ENCODE results near the gene G6PC3.
A peak's percentile ranks its signal among the peaks of the same experiment; 100 is the strongest.

The G6PC3 gene

DNA sequence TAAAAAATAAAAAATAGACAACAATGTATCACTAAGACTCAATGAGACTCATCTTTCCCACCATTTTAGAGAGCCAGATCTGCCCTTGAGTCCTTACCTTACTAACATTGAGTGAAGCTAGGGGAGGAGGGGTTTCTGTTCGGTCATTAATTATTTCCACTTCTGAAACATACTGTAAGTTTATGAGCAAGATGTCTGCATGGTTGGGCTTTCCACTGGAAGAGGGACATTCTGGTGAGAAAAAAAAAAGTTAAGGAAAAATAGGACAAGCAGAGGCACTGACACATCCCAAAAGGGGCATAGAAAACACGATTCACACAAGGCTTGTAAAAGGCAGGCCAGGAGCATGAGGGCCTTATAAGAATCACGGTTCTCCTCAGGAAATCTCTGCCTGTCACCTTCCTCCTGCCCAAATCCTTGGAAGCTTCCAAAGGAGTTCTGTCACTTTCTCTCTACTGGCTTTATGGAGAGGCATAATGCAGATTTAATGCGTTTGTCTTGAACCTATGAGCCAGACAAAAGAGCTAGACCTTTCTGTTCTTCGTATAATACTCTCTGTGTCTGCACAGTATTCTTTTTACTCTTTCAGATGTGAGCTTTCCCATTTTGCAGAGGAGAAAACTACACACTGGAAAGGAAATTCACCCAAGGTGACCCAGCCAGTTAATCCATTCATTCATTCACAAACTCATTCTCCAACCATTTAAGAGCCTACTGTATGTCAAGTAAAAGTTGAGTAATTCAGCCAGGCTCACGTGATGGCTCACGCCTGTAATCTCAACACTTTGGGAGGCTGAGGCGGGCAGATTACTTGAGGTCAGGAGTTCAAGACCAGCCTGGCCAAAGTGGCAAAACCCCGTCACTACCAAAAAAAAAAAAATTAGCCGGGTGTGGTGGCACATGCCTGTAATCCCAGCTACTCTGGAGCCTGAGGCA, 6.6 kb upstream of the G6PC3 start (continued):
- no peak for TF ChIP-seq ZNF776 (tag by site-specific recombination; IDR thresholded peaks at IDR 0.05; ENCODE audit: borderline replicate concordance)
- TF ChIP-seq ZNF19 (tag by site-specific recombination; IDR thresholded peaks at IDR 0.05; ENCODE audit: low read depth), result no peak
- TF ChIP-seq ZNF16 (tag by site-specific recombination; IDR thresholded peaks at IDR 0.05; ENCODE audit: low read depth), result no peak
- TF ChIP-seq, protein P1, sequence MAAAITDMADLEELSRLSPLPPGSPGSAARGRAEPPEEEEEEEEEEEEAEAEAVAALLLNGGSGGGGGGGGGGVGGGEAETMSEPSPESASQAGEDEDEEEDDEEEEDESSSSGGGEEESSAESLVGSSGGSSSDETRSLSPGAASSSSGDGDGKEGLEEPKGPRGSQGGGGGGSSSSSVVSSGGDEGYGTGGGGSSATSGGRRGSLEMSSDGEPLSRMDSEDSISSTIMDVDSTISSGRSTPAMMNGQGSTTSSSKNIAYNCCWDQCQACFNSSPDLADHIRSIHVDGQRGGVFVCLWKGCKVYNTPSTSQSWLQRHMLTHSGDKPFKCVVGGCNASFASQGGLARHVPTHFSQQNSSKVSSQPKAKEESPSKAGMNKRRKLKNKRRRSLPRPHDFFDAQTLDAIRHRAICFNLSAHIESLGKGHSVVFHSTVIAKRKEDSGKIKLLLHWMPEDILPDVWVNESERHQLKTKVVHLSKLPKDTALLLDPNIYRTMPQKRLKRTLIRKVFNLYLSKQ (tag by site-specific recombination; IDR thresholded peaks at IDR 0.05; ENCODE audit: borderline replicate concordance), result 0 out of 2 replicates have a peak, but pooled peaks have one; percentile 8
- 0 out of 2 replicates have a peak, but pooled peaks have one; percentile 41 for TF ChIP-seq ZNF24 (tag by site-specific recombination; IDR thresholded peaks at IDR 0.05)
- TF ChIP-seq ZFP3 (tag by site-specific recombination; IDR thresholded peaks at IDR 0.05; ENCODE audit: low read depth), result no peak
- 0 out of 2 replicates have a peak, but pooled peaks have one; percentile 34 for TF ChIP-seq ZNF223 (tag by site-specific recombination; IDR thresholded peaks at IDR 0.05)
- peak; percentile 67 for TF ChIP-seq PRDM1 (tag by site-specific recombination; IDR thresholded peaks at IDR 0.05)
- peak; percentile 23; the same call in 1 of the 2 replicates for TF ChIP-seq SP7 (tag by site-specific recombination; IDR thresholded peaks at IDR 0.05)
- TF ChIP-seq, protein P2, sequence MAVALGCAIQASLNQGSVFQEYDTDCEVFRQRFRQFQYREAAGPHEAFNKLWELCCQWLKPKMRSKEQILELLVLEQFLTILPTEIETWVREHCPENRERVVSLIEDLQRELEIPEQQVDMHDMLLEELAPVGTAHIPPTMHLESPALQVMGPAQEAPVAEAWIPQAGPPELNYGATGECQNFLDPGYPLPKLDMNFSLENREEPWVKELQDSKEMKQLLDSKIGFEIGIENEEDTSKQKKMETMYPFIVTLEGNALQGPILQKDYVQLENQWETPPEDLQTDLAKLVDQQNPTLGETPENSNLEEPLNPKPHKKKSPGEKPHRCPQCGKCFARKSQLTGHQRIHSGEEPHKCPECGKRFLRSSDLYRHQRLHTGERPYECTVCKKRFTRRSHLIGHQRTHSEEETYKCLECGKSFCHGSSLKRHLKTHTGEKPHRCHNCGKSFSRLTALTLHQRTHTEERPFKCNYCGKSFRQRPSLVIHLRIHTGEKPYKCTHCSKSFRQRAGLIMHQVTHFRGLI (tag by site-specific recombination; IDR thresholded peaks at IDR 0.05), result peak; percentile 93
- no peak for TF ChIP-seq ZSCAN16 (tag by site-specific recombination; IDR thresholded peaks at IDR 0.05)
- no peak for TF ChIP-seq WT1 (tag by site-specific recombination; IDR thresholded peaks at IDR 0.05)
- TF ChIP-seq, protein P3, sequence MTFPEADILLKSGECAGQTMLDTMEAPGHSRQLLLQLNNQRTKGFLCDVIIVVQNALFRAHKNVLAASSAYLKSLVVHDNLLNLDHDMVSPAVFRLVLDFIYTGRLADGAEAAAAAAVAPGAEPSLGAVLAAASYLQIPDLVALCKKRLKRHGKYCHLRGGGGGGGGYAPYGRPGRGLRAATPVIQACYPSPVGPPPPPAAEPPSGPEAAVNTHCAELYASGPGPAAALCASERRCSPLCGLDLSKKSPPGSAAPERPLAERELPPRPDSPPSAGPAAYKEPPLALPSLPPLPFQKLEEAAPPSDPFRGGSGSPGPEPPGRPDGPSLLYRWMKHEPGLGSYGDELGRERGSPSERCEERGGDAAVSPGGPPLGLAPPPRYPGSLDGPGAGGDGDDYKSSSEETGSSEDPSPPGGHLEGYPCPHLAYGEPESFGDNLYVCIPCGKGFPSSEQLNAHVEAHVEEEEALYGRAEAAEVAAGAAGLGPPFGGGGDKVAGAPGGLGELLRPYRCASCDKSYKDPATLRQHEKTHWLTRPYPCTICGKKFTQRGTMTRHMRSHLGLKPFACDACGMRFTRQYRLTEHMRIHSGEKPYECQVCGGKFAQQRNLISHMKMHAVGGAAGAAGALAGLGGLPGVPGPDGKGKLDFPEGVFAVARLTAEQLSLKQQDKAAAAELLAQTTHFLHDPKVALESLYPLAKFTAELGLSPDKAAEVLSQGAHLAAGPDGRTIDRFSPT (tag by site-specific recombination; IDR thresholded peaks at IDR 0.05), result 0 out of 2 replicates have a peak, but pooled peaks have one; percentile 17
- TF ChIP-seq ZNF529 (tag by site-specific recombination; IDR thresholded peaks at IDR 0.05; ENCODE audit: insufficient replicate concordance), result no peak
- no peak for TF ChIP-seq ZNF501 (tag by site-specific recombination; IDR thresholded peaks at IDR 0.05)
- no peak for TF ChIP-seq ZNF544 (tag by site-specific recombination; IDR thresholded peaks at IDR 0.05)
- no peak for TF ChIP-seq ZNF473 (tag by site-specific recombination; IDR thresholded peaks at IDR 0.05)
- TF ChIP-seq ZNF354C (tag by site-specific recombination; IDR thresholded peaks at IDR 0.05; ENCODE audit: borderline replicate concordance, low read depth), result no peak

DNA sequence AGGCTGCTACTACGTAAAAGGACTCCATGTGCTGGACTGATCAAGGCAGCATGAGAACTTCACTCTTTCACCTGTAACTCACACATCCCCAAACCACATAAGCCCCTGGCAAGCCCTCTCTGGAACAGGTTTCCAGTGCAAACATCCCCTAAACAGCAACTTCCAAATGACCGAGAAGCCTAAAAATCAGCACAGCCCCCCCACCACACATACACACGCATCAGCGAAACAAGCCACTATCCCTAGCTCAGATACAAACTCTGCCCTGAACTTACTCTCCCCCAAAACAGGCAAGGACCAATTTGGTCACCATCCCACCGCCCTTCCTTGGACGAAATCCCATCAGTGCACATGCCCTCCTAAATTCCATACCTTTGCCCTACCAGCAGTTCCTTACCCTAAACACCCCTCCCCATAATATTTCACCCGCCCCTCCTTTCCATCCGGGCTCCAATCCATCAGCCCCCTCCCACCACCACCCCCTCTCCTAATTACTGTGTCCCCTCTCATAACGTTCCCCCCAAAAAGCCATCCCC, 4.8 kb upstream of the G6PC3 start:
- H3K27ac ChIP-seq (ENCODE audit: extremely low read depth, low read depth, low read length), result peak overlapping the region; percentile 97
- peak overlapping the region; percentile 95 for H3K4me3 ChIP-seq (ENCODE audit: low read depth, low read length)
- peaks cover 6% of the 10 kb centered on the region for H3K4me1 ChIP-seq (ENCODE audit: control insufficient read depth, insufficient read depth, low read length)
- CTCF ChIA-PET, result interaction anchor here (0.7 to 2.0 kb wide), 9 partner anchors 16 to 103 kb away, joined by 3 to 14 read pairs (median 3); partner anchors contain the start of gene HDAC5
- POLR2A ChIA-PET, result interaction anchor here (0.6 to 2.5 kb wide), 18 partner anchors 9 to 1929 kb away, joined by 3 to 20 read pairs (median 4); partner anchors contain the start of genes HDAC5 and TMUB2
- peaks cover 27 to 36% of the 10 kb centered on the region in 2 experiments for H3K36me3 ChIP-seq (ENCODE audit: control insufficient read depth in 2 of 2, insufficient read depth in 1 of 2, low read length in 2 of 2)
- no peaks in the 10 kb centered on the region for H3K9me3 ChIP-seq (ENCODE audit: control insufficient read depth, insufficient read depth, low read depth, low read length)
- TF ChIP-seq, protein P4, sequence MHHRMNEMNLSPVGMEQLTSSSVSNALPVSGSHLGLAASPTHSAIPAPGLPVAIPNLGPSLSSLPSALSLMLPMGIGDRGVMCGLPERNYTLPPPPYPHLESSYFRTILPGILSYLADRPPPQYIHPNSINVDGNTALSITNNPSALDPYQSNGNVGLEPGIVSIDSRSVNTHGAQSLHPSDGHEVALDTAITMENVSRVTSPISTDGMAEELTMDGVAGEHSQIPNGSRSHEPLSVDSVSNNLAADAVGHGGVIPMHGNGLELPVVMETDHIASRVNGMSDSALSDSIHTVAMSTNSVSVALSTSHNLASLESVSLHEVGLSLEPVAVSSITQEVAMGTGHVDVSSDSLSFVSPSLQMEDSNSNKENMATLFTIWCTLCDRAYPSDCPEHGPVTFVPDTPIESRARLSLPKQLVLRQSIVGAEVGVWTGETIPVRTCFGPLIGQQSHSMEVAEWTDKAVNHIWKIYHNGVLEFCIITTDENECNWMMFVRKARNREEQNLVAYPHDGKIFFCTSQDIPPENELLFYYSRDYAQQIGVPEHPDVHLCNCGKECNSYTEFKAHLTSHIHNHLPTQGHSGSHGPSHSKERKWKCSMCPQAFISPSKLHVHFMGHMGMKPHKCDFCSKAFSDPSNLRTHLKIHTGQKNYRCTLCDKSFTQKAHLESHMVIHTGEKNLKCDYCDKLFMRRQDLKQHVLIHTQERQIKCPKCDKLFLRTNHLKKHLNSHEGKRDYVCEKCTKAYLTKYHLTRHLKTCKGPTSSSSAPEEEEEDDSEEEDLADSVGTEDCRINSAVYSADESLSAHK (tag by site-specific recombination; IDR thresholded peaks at IDR 0.05), result no peak
- TF ChIP-seq SP2 (tag by site-specific recombination; IDR thresholded peaks at IDR 0.05) (peak; percentile 56), ZNF292 (tag by site-specific recombination; IDR thresholded peaks at IDR 0.05; ENCODE audit: borderline replicate concordance, low read depth) (no peak), ZNF654 (tag by site-specific recombination; IDR thresholded peaks at IDR 0.05; ENCODE audit: low read depth) (no peak; the same call in 1 of the 2 replicates), ZNF391 (tag by site-specific recombination; IDR thresholded peaks at IDR 0.05; ENCODE audit: borderline replicate concordance, low read depth) (peak; percentile 31; the same call in 1 of the 2 replicates)
- TF ChIP-seq, protein P5, sequence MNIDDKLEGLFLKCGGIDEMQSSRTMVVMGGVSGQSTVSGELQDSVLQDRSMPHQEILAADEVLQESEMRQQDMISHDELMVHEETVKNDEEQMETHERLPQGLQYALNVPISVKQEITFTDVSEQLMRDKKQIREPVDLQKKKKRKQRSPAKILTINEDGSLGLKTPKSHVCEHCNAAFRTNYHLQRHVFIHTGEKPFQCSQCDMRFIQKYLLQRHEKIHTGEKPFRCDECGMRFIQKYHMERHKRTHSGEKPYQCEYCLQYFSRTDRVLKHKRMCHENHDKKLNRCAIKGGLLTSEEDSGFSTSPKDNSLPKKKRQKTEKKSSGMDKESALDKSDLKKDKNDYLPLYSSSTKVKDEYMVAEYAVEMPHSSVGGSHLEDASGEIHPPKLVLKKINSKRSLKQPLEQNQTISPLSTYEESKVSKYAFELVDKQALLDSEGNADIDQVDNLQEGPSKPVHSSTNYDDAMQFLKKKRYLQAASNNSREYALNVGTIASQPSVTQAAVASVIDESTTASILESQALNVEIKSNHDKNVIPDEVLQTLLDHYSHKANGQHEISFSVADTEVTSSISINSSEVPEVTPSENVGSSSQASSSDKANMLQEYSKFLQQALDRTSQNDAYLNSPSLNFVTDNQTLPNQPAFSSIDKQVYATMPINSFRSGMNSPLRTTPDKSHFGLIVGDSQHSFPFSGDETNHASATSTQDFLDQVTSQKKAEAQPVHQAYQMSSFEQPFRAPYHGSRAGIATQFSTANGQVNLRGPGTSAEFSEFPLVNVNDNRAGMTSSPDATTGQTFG (tag by site-specific recombination; IDR thresholded peaks at IDR 0.05; ENCODE audit: borderline replicate concordance), result no peak
